ENCODE data around the gene PAM. TPM values are rescaled to one million over a fixed set of nuclear protein-coding genes. Genes with fewer than 3 reads are reported as not detected.

The PAM gene
- total RNA-seq, 2 experiments from 2014 or later, result not detected

DNA sequence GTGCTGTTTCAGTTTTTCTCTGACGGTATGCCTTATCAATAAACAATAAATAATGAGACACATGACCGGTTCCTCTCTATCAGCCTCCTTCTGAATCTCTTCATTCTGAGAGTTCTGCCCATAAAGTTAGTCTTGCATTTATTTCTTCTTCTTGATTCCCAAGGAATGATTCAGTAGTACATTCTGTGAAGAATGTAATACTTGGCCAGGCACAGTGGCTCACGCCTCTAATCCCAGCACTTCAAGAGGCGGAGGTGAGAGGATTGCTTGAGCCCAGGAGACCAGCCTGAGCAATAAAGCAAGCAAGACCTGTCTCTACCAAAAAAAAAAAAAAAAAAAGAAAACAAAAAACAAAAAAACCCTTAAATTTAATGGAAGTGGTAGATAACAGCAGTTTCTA is 53.9 kb downstream of the PAM start:
- H3K4me2 ChIP-seq (ENCODE audit: low read length), result no peak overlapping the region
- BruUV-seq (replicated peaks), result no TSS peak
- H4K20me1 ChIP-seq (ENCODE audit: insufficient read depth, low read length), result no peaks in the 10 kb centered on the region
- no peaks in the 10 kb centered on the region for H3K4me1 ChIP-seq (ENCODE audit: insufficient read depth, low read length, poor library complexity, severe bottlenecking)
- no peak overlapping the region for H3K4me3 ChIP-seq (ENCODE audit: low read depth, low read length, poor library complexity, severe bottlenecking)
- ChIA-PET CTCF (ENCODE audit: unreplicated experiment) (no interaction called here), POLR2A (interaction anchor here (0.5 to 0.7 kb wide), 2 partner anchors 25 to 69 kb away, joined by 3 read pairs; no protein-coding TSS in a partner anchor)
- H3K36me3 ChIP-seq (ENCODE audit: insufficient read depth, low read length), result no peaks in the 10 kb centered on the region
- no peaks in the 10 kb centered on the region for H3K9me3 ChIP-seq (ENCODE audit: low read length)
- no peak for DNase-seq (ENCODE audit: low spot score)
- no peak overlapping the region for H3K27ac ChIP-seq (ENCODE audit: low read depth, low read length, poor library complexity, severe bottlenecking)
- no peaks in the 10 kb centered on the region for H3K9me2 ChIP-seq (ENCODE audit: insufficient read depth, low read length)
- TF ChIP-seq EZH2phosphoT487 (IDR thresholded peaks at IDR 0.05; ENCODE audit: borderline replicate concordance, low read depth, low read length), result no peak
- TF ChIP-seq, protein P1, sequence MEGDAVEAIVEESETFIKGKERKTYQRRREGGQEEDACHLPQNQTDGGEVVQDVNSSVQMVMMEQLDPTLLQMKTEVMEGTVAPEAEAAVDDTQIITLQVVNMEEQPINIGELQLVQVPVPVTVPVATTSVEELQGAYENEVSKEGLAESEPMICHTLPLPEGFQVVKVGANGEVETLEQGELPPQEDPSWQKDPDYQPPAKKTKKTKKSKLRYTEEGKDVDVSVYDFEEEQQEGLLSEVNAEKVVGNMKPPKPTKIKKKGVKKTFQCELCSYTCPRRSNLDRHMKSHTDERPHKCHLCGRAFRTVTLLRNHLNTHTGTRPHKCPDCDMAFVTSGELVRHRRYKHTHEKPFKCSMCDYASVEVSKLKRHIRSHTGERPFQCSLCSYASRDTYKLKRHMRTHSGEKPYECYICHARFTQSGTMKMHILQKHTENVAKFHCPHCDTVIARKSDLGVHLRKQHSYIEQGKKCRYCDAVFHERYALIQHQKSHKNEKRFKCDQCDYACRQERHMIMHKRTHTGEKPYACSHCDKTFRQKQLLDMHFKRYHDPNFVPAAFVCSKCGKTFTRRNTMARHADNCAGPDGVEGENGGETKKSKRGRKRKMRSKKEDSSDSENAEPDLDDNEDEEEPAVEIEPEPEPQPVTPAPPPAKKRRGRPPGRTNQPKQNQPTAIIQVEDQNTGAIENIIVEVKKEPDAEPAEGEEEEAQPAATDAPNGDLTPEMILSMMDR (conservative IDR thresholded peaks at IDR 0.05; ENCODE audit: low read length), result no peak
- no peak overlapping the region for H2AFZ ChIP-seq (ENCODE audit: low read length)
- intact Hi-C loops (cut with micrococcal nuclease; ENCODE audit: unreplicated experiment), result no loop called here
- H3K79me2 ChIP-seq (ENCODE audit: insufficient read depth, low read depth, low read length), result no peaks in the 10 kb centered on the region

DNA sequence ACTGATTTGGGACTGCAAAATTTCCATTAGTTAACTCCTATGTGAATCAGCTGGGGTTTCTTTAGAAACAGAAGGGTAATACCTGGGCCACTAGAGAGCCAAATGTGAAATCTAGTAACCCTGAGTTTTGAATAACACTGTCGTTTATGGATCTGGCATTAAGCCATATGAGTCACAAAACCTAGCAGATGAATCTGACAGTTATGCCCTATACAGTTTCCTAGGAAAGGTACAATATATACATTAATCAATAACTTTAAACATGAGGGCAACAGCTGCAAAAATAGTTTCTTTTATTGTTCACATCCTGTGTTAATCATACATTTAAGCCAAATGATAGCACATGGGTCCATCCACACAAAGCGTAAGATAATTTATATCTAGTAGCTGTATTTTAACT is 56.9 kb downstream of the PAM start:
- no peaks in the 10 kb centered on the region for H3K36me3 ChIP-seq (ENCODE audit: insufficient read depth, low read length)
- H4K20me1 ChIP-seq (ENCODE audit: insufficient read depth, low read length), result no peaks in the 10 kb centered on the region
- no peak overlapping the region for H3K27ac ChIP-seq (ENCODE audit: low read depth, low read length, poor library complexity, severe bottlenecking)
- no peaks in the 10 kb centered on the region for H3K4me1 ChIP-seq (ENCODE audit: insufficient read depth, low read length, poor library complexity, severe bottlenecking)
- H3K9me2 ChIP-seq (ENCODE audit: insufficient read depth, low read length), result no peaks in the 10 kb centered on the region
- TF ChIP-seq EZH2phosphoT487 (IDR thresholded peaks at IDR 0.05; ENCODE audit: borderline replicate concordance, low read depth, low read length), result no peak
- TF ChIP-seq, protein P1 (conservative IDR thresholded peaks at IDR 0.05; ENCODE audit: low read length), result no peak
- no peak overlapping the region for H3K4me2 ChIP-seq (ENCODE audit: low read length)
- H2AFZ ChIP-seq (ENCODE audit: low read length), result no peak overlapping the region
- no TSS peak for BruUV-seq (replicated peaks)
- no peaks in the 10 kb centered on the region for H3K9me3 ChIP-seq (ENCODE audit: low read length)
- ChIA-PET CTCF (ENCODE audit: unreplicated experiment) (no interaction called here), POLR2A (no interaction called here)
- H3K4me3 ChIP-seq (ENCODE audit: low read depth, low read length, poor library complexity, severe bottlenecking), result no peak overlapping the region
- no peak for DNase-seq (ENCODE audit: low spot score)
- H3K79me2 ChIP-seq (ENCODE audit: insufficient read depth, low read depth, low read length), result no peaks in the 10 kb centered on the region
- intact Hi-C loops (cut with micrococcal nuclease; ENCODE audit: unreplicated experiment), result no loop called here

DNA sequence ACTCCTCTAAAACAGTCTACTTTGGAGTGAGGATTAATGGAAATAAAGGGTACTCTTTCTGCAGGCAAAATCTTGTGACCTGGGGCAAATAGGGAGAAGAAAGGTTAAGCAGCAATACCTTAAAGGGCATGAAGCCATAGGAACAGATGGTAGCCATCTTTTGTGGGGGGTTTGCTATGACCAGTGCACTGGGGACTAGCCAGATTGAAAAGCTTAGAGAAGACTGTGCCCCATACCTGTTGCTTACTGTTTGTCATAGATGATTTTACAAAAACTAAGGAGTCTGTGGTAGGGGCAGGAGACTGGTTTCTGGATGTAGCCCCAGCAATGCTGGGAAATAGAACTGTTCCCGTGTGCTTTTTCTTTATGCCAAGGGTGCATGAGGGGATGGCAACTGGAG is 58.6 kb downstream of the PAM start:
- DNase-seq (ENCODE audit: low spot score), result no peak
- TF ChIP-seq, protein P1 (conservative IDR thresholded peaks at IDR 0.05; ENCODE audit: low read length), result no peak
- no peak for TF ChIP-seq EZH2phosphoT487 (IDR thresholded peaks at IDR 0.05; ENCODE audit: borderline replicate concordance, low read depth, low read length)
- Histone ChIP-seq H2AFZ (ENCODE audit: low read length) (no peak overlapping the region), H3K27ac (ENCODE audit: low read depth, low read length, poor library complexity, severe bottlenecking) (no peak overlapping the region), H3K36me3 (ENCODE audit: insufficient read depth, low read length) (no peaks in the 10 kb centered on the region), H3K9me3 (ENCODE audit: low read length) (no peaks in the 10 kb centered on the region), H3K4me2 (ENCODE audit: low read length) (no peak overlapping the region), H3K79me2 (ENCODE audit: insufficient read depth, low read depth, low read length) (no peaks in the 10 kb centered on the region), H3K4me1 (ENCODE audit: insufficient read depth, low read length, poor library complexity, severe bottlenecking) (no peaks in the 10 kb centered on the region), H3K4me3 (ENCODE audit: low read depth, low read length, poor library complexity, severe bottlenecking) (no peak overlapping the region), H4K20me1 (ENCODE audit: insufficient read depth, low read length) (no peaks in the 10 kb centered on the region), H3K9me2 (ENCODE audit: insufficient read depth, low read length) (no peaks in the 10 kb centered on the region)
- no TSS peak for BruUV-seq (replicated peaks)
- POLR2A ChIA-PET, result no interaction called here
- CTCF ChIA-PET (ENCODE audit: unreplicated experiment), result interaction anchor here (0.9 kb wide), 1 partner anchor 12 kb away, joined by 3 read pairs; no protein-coding TSS in a partner anchor
- intact Hi-C loops (cut with micrococcal nuclease; ENCODE audit: unreplicated experiment), result no loop called here

Measured in OCI-LY7 (cell line).